IMR-90 (cell line): ENCODE measurements around the gene BMP8B. TPM values are rescaled to one million over a fixed set of nuclear protein-coding genes. Genes with fewer than 3 reads are reported as not detected.
"Not testable (repeated sequence)": the region's sequence is repeated elsewhere in the genome, so short reads cannot be mapped to it uniquely, and the experiment has no call there.

Experiments
- ATAC-seq: fragments of 200-7000 bp; cut with Tn5 transposase; 2 replicates; pipeline ENCODE4 v1.9.1; 2020; ENCODE audit warnings: low read depth, mild to moderate bottlenecking, moderate library complexity
- BruUV-seq: library from RNA; stranded (reverse); fragments of 400-500 nt; replicated peaks from 2 replicates; lab custom pipeline; 2021; lab: Mats Ljungman, UMichigan
- CTCF ChIA-PET: fragments of 300-600 bp; formaldehyde crosslinking; extraction: SDS; loops from one replicate; lab custom pipeline; 2021; ENCODE audit warnings: antibody characterized with exemption; lab: Yijun Ruan, JAX
- POLR2A ChIA-PET: fragments of 300-600 bp; sonication (Branson Sonifier 250); formaldehyde crosslinking; loops from one replicate; lab custom pipeline; 2022; ENCODE audit warnings: antibody characterized with exemption; ENCODE audit not compliant: unreplicated experiment; lab: Charles Lee
- DNase-seq: peaks from one replicate; pipeline ENCODE4 v3.0.0; 2013
- H2AFZ ChIP-seq: replicated peaks from 2 replicates; pipeline ENCODE3; 2013; ENCODE audit warnings: low read length, mild to moderate bottlenecking; ENCODE audit not compliant: poor library complexity
- H2AK5ac ChIP-seq: 2 replicates; pipeline ENCODE4 v1.6.1; 2013; ENCODE audit warnings: low read depth, low read length, inconsistent platforms
- H2AK9ac ChIP-seq: replicated peaks from 2 replicates; pipeline ENCODE3; 2013; ENCODE audit warnings: mild to moderate bottlenecking, low read depth, low read length, moderate library complexity; ENCODE audit not compliant: poor library complexity
- H2BK120ac ChIP-seq: 2 replicates; pipeline ENCODE4 v1.6.1; 2013; ENCODE audit warnings: low read depth, low read length, inconsistent platforms
- H2BK15ac ChIP-seq: 3 replicates; pipeline ENCODE4 v1.6.1; 2013; ENCODE audit warnings: low read depth, low read length, inconsistent platforms
- H2BK20ac ChIP-seq: 2 replicates; pipeline ENCODE4 v1.6.1; 2013; ENCODE audit warnings: low read depth, mild to moderate bottlenecking, inconsistent platforms, low read length, moderate library complexity
- H2BK5ac ChIP-seq: 2 replicates; pipeline ENCODE4 v1.6.1; 2013; ENCODE audit warnings: mild to moderate bottlenecking, low read depth, low read length, inconsistent platforms; ENCODE audit not compliant: poor library complexity, severe bottlenecking
- H3K14ac ChIP-seq: replicated peaks from 2 replicates; pipeline ENCODE4 v1.6.1; 2013; ENCODE audit warnings: low read depth, low read length, inconsistent platforms
- H3K18ac ChIP-seq: 2 replicates; pipeline ENCODE4 v1.6.1; 2013; ENCODE audit warnings: low read depth, low read length, control low read depth
- H3K23ac ChIP-seq: 2 replicates; pipeline ENCODE4 v1.6.1; 2013; ENCODE audit warnings: low read depth, low read length, inconsistent platforms
- H3K27ac ChIP-seq: 2 replicates; pipeline ENCODE4 v1.5.1; 2013; ENCODE audit warnings: mild to moderate bottlenecking, control low read depth, low read length; ENCODE audit not compliant: insufficient read depth
- H3K27me3 ChIP-seq: 2 replicates; pipeline ENCODE4 v1.6.1; 2013; ENCODE audit warnings: low read length; ENCODE audit not compliant: control insufficient read depth, insufficient read depth
- H3K36me3 ChIP-seq: 2 replicates; pipeline ENCODE4 v1.6.1; 2013; ENCODE audit warnings: low read length, mixed read lengths; ENCODE audit not compliant: control insufficient read depth, insufficient read depth
- H3K4ac ChIP-seq: 2 replicates; pipeline ENCODE4 v1.6.1; 2013; ENCODE audit warnings: low read depth, low read length, inconsistent platforms
- H3K4me1 ChIP-seq: 2 replicates; pipeline ENCODE4 v1.6.1; 2013; ENCODE audit warnings: low read length, mixed read lengths; ENCODE audit not compliant: control insufficient read depth, insufficient read depth
- H3K4me2 ChIP-seq: 2 replicates; pipeline ENCODE4 v1.6.1; 2013; ENCODE audit warnings: low read depth, mild to moderate bottlenecking, control low read depth, low read length, moderate library complexity
- H3K4me3 ChIP-seq: 2 replicates; pipeline ENCODE4 v1.5.1; 2013; ENCODE audit warnings: low read depth, mild to moderate bottlenecking, control low read depth, low read length, moderate library complexity; ENCODE audit not compliant: insufficient read depth
- H3K56ac ChIP-seq: 2 replicates; pipeline ENCODE4 v1.6.1; 2013; ENCODE audit warnings: low read length, inconsistent platforms; ENCODE audit not compliant: insufficient read depth; ENCODE audit errors: extremely low read depth
- H3K79me1 ChIP-seq, 2 experiments: 2 replicates each; pipeline ENCODE4 v1.6.1; 2013; ENCODE audit warnings: low read length in 2 of 2, inconsistent platforms in 1 of 2, low read depth in 1 of 2
- H3K9ac ChIP-seq: 2 replicates; pipeline ENCODE4 v1.6.1; 2013; ENCODE audit warnings: low read depth, low read length, control low read depth
- H3K9me1 ChIP-seq: 2 replicates; pipeline ENCODE4 v1.6.1; 2013; ENCODE audit warnings: low read length, inconsistent platforms; ENCODE audit not compliant: insufficient read depth
- H3K9me3 ChIP-seq: 2 replicates; pipeline ENCODE4 v1.6.1; 2013; ENCODE audit warnings: low read length; ENCODE audit not compliant: control insufficient read depth, insufficient read depth
- H4K20me1 ChIP-seq: 2 replicates; pipeline ENCODE4 v1.6.1; 2013; ENCODE audit warnings: low read length, inconsistent platforms; ENCODE audit not compliant: insufficient read depth
- H4K5ac ChIP-seq: 2 replicates; pipeline ENCODE4 v1.6.1; 2013; ENCODE audit warnings: mild to moderate bottlenecking, low read depth, low read length, control low read depth
- H4K8ac ChIP-seq, 2 experiments: 2 replicates each; pipeline ENCODE4 v1.6.1; 2013; ENCODE audit warnings: low read depth in 2 of 2, low read length in 2 of 2, control low read depth in 1 of 2, inconsistent platforms in 1 of 2
- H4K91ac ChIP-seq: 2 replicates; pipeline ENCODE4 v1.6.1; 2013; ENCODE audit warnings: low read depth, low read length, inconsistent platforms; ENCODE audit not compliant: insufficient read depth
- WGBS, 2 experiments: methylation state at CpG; one replicate each; pipeline versions ENCODE4 v1.1.5 to v1.1.7; 2013; ENCODE audit warnings: missing lambda C conversion rate in 2 of 2; ENCODE audit not compliant: insufficient read length in 1 of 2; ENCODE audit errors: extremely low coverage in 2 of 2; 5-methylcytosine and 5-hydroxymethylcytosine counted together
- dilution Hi-C: fragments of 300-500 bp; cut with HindIII; formaldehyde crosslinking; loops from one replicate; pipeline ENCODE4 v1.14.3; 2018; ENCODE audit warnings: low sequenced_read_pairs; ENCODE audit not compliant: unreplicated experiment
- in situ Hi-C: fragments of 300-500 bp; cut with MboI; formaldehyde crosslinking; loops from 3 replicates; pipeline ENCODE4 v1.14.3; 2019; ENCODE audit warnings: low sequenced_read_pairs, inconsistent platforms, mixed read lengths
- intact Hi-C: fragments of 100-400 bp; cut with micrococcal nuclease; formaldehyde crosslinking; loops from 2 replicates; pipeline ENCODE4 v1.10.0; 2022
- polyA plus RNA-seq, 3 experiments: library from polyadenylated mRNA; depleted of rRNA; stranded (reverse); fragments of >200 nt; gene quantifications; 2 replicates each; pipeline ENCODE4 v1.2.3, GENCODE V29; 2012; ENCODE audit warnings: low replicate concordance in 1 of 3
- total RNA-seq: library from RNA; depleted of rRNA; stranded (reverse); fragments of >200 nt; gene quantifications from 2 replicates; pipeline ENCODE4 v1.2.3, GENCODE V29; 2012

Gene BMP8B
- total and polyA plus RNA-seq, 2 of the 4 experiments (the other 2 are of a cell fraction) = not detected

DNA sequence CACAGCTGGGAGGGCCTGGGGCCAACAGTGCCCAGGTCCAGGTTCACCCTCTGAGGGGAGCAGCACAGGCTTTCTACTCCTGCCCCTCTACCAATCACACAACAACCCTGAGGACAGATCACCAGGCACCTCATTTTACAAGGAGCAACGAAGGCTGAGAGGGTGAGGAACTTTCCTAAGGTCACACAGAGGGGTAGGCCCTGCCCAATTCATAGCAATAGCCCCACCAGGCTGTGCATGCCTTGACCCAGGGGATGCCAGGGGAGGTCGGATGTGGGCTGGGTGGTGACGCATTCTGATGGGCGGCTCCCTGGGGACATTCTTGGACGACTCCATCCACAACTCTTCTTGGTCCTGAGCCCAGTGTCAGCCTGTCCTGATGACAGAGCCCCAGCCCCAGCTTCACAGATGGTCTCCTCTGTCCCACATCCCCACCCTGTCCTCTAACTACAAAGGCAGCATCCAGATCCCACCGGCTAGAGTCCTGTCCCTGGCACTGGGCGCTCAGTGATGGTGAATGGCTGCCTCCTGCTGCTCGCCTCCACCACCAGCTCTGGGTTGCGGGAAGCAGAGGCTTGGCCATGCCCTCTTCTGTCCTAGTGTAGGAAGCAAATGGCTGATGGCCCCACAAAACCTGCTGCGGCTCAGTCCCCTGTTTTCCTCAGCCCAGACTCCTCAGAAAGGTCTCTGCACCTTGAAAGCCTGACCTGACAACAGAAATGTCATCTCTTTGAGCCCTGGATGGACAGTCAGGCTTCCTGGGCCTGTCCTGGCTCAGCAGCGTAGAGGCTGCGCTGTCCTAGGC, 2.2 kb downstream of the BMP8B start:
- H2AK5ac ChIP-seq, ATAC-seq, H4K8ac ChIP-seq, H3K4me2 ChIP-seq, H3K36me3 ChIP-seq, dilution Hi-C loops, H2AFZ ChIP-seq, BruUV-seq, CTCF ChIA-PET, H3K4me3 ChIP-seq, H3K27ac ChIP-seq, intact Hi-C loops, H3K23ac ChIP-seq, H3K14ac ChIP-seq, H4K91ac ChIP-seq, H3K9me1 ChIP-seq, H2BK20ac ChIP-seq, H4K20me1 ChIP-seq, H4K5ac ChIP-seq, H2BK15ac ChIP-seq, H3K56ac ChIP-seq, H2BK120ac ChIP-seq, H3K18ac ChIP-seq, H3K4me1 ChIP-seq, H3K9ac ChIP-seq, H3K9me3 ChIP-seq, H2AK9ac ChIP-seq, H2BK5ac ChIP-seq, H3K79me1 ChIP-seq, H3K4ac ChIP-seq, DNase-seq: not testable (repeated sequence)
- peaks cover 65% of the 10 kb centered on the region for H3K27me3 ChIP-seq
- POLR2A ChIA-PET = interaction anchor here (0.6 kb wide), 1 partner anchor 47 kb away, joined by 6 read pairs; no protein-coding TSS in a partner anchor
- in situ Hi-C loops = loop anchor here (5.0 kb wide), 1 partner anchor 294 kb away; the partner anchor contains the start of gene BMP8A
- WGBS, 2 experiments = 95% methylated on average over 4 of the region's 12 CpGs; no CpG with 5 or more reads in 1 of the 2 experiments

DNA sequence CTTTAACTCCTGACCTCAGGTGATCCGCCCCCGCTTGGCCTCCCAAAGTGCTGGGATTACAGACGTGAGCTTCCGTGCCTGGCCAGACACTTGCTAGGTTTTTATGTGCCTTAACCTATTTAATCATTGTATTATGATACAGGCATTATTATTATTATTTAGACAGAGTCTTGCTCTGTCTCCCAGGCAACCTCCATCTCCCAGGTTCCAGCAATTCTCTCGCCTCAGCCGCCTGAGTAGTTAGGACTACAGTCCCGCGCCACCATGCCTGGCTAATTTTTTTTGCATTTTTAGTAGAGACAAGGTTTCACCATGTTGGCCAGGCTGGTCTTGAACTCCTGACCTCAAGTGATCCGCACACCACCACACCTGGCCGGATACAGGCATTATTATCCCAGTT, 6.0 kb downstream of the BMP8B start:
- H4K91ac ChIP-seq, H3K4me3 ChIP-seq, DNase-seq, BruUV-seq, H3K56ac ChIP-seq, H3K14ac ChIP-seq, H2BK15ac ChIP-seq, dilution Hi-C loops, H3K9me1 ChIP-seq, H2BK120ac ChIP-seq, H3K4ac ChIP-seq, H3K23ac ChIP-seq, H3K4me1 ChIP-seq, H4K5ac ChIP-seq, ATAC-seq, in situ Hi-C loops, H3K9me3 ChIP-seq, H4K20me1 ChIP-seq, intact Hi-C loops, H3K79me1 ChIP-seq, POLR2A ChIA-PET, H3K4me2 ChIP-seq, H4K8ac ChIP-seq, H2BK20ac ChIP-seq, H3K36me3 ChIP-seq, H2AK5ac ChIP-seq, H2AFZ ChIP-seq, H3K27ac ChIP-seq, H3K18ac ChIP-seq, H3K9ac ChIP-seq, CTCF ChIA-PET, H2BK5ac ChIP-seq, H2AK9ac ChIP-seq: not testable (repeated sequence)
- no CpG with 5 or more reads among the region's 10 CpGs for WGBS, 2 experiments
- peaks cover 59% of the 10 kb centered on the region for H3K27me3 ChIP-seq
